Peyer's patch (tissue), 4 donors: ENCODE data around the gene ISG20L2.

ENCODE experiments used
- POLR2A ChIP-seq, 2 donors: fragments of 450-650 bp; IDR thresholded peaks; one replicate each; pipeline ENCODE4 v1.5.1; 2017; ENCODE audit warnings: antibody characterized with exemption in 2 of 2, mild to moderate bottlenecking in 2 of 2, moderate library complexity in 2 of 2
- TF ChIP-seq, protein P1 (sequence below), 6 experiments: fragments of 450-650 bp in 4 of 6; fragments of 200-600 bp in 2 of 6; sonication (generic) in 1 of 6; IDR thresholded peaks; one replicate each; pipeline ENCODE4 v1.5.1; 2017 to 2019; ENCODE audit warnings: antibody characterized with exemption in 6 of 6, mild to moderate bottlenecking in 3 of 6, moderate library complexity in 1 of 6

DNA sequence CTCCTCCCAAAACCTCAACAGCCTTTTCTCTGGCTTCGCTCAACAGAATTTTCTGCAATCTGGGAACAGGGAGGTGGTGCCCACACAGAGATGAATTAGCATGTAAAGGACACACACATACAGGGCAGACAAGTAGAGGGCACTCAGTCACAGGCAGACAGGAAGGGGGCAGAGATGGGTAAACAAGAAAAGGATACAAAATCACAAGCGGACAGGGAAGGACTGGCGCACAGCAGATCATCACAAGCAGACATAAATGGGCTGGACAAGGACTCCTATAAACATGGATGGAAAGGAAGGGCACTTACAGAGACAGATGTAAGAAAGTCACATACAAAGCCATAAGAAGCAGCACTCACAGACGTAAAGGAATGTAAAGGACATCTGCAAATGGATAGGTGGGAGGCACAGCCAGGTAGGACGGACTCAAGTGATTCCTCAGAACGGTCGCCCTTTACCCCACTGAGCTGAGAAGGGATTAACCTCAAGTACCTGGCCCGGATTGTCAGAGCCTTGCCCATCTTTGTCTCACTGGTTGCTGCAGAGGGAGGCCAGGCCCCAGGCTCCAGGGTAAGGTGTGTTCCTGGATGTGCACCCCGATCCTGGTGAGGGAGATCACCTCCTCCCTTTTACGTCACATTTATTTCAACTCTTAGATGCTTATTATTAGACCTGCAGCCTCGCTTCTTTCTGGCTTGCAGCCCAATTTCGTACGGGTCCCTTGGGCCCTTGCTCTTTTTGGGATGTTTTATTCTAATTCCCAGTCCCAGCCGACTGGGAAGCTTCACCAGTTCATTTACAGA is 37.9 kb upstream of the ISG20L2 start:
- TF ChIP-seq, protein P1, sequence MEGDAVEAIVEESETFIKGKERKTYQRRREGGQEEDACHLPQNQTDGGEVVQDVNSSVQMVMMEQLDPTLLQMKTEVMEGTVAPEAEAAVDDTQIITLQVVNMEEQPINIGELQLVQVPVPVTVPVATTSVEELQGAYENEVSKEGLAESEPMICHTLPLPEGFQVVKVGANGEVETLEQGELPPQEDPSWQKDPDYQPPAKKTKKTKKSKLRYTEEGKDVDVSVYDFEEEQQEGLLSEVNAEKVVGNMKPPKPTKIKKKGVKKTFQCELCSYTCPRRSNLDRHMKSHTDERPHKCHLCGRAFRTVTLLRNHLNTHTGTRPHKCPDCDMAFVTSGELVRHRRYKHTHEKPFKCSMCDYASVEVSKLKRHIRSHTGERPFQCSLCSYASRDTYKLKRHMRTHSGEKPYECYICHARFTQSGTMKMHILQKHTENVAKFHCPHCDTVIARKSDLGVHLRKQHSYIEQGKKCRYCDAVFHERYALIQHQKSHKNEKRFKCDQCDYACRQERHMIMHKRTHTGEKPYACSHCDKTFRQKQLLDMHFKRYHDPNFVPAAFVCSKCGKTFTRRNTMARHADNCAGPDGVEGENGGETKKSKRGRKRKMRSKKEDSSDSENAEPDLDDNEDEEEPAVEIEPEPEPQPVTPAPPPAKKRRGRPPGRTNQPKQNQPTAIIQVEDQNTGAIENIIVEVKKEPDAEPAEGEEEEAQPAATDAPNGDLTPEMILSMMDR (IDR thresholded peaks at IDR 0.05) = no peak
- peak in 1 of 2 donors; percentile 33 for TF ChIP-seq POLR2A (IDR thresholded peaks at IDR 0.05)
